CD4-positive, alpha-beta T cell treated with Interleukin-12 subunit alpha and Interleukin-12 subunit beta, for 1 hour (primary cell): ENCODE results near the gene FLNA.
"Not testable (repeated sequence)": the region's sequence is repeated elsewhere in the genome, so short reads cannot be mapped to it uniquely, and the experiment has no call there.

Experiments used
- DNase-seq: peaks from one replicate; pipeline ENCODE4 v3.0.0-alpha.2; 2020

The FLNA gene

GRCh38 chrX:154358829-154359228, 15.6 kb downstream of the FLNA start:
- DNase-seq = no peak

- DNase-seq = no peak
These were observed 16.4 kb downstream of the FLNA start for GRCh38 chrX:154358011-154358410.

GRCh38 chrX:154357205-154357604, 17.2 kb downstream of the FLNA start:
- DNase-seq = peak; percentile 3

- no peak for DNase-seq
These were observed 17.8 kb downstream of the FLNA start for GRCh38 chrX:154356596-154356995.

GRCh38 chrX:154355776-154356140, 18.7 kb downstream of the FLNA start:
- peak; percentile 3 for DNase-seq

GRCh38 chrX:154355094-154355775, 19.2 kb downstream of the FLNA start:
- DNase-seq = peak; percentile 5

- DNase-seq = no peak
These were observed 19.9 kb downstream of the FLNA start for GRCh38 chrX:154354516-154354915.

- DNase-seq = no peak
These were observed 20.4 kb downstream of the FLNA start for GRCh38 chrX:154354013-154354412.

- DNase-seq = peak; percentile 0
These were observed 21.1 kb downstream of the FLNA start for GRCh38 chrX:154353172-154353843.

- peak; percentile 7 for DNase-seq
These were observed 22.0 kb downstream of the FLNA start for GRCh38 chrX:154352466-154352865.

- no peak for DNase-seq
These were observed 22.4 kb downstream of the FLNA start for GRCh38 chrX:154352012-154352401.

GRCh38 chrX:154351183-154352011, 23.0 kb downstream of the FLNA start:
- DNase-seq = peak; percentile 66

GRCh38 chrX:154350429-154351182, 23.8 kb downstream of the FLNA start:
- DNase-seq = no peak

GRCh38 chrX:154349979-154350378, 24.5 kb downstream of the FLNA start:
- DNase-seq = peak; percentile 0

- DNase-seq = peak; percentile 30
These were observed 25.0 kb downstream of the FLNA start for GRCh38 chrX:154349359-154349935.

GRCh38 chrX:154348646-154349358, 25.6 kb downstream of the FLNA start:
- DNase-seq = peak; percentile 5

- DNase-seq = peak; percentile 7
These were observed 26.3 kb downstream of the FLNA start for GRCh38 chrX:154348114-154348531.

- DNase-seq = not testable (repeated sequence)
These were observed 30.8 kb downstream of the FLNA start for GRCh38 chrX:154343620-154344019.

GRCh38 chrX:154343063-154343462, 31.4 kb downstream of the FLNA start:
- DNase-seq = not testable (repeated sequence)

GRCh38 chrX:154341399-154342298, 32.8 kb downstream of the FLNA start:
- DNase-seq = not testable (repeated sequence)

- DNase-seq = no peak
These were observed 39.9 kb downstream of the FLNA start for GRCh38 chrX:154334496-154334895.
